HEK293T (cell line): Measurements from ENCODE around the gene ZSCAN20.

Source experiments
- CTCF ChIA-PET: fragments of 350-600 bp; formaldehyde crosslinking; extraction: SDS; loops from one replicate; lab custom pipeline; 2021; ENCODE audit warnings: antibody characterized with exemption, inconsistent platforms; lab: Yijun Ruan, JAX
- POLR2A ChIA-PET: fragments of 350-600 bp; formaldehyde crosslinking; extraction: SDS; loops from one replicate; lab custom pipeline; 2020; ENCODE audit warnings: antibody characterized with exemption, inconsistent platforms; lab: Yijun Ruan, JAX
- DNase-seq: peaks from one replicate; pipeline ENCODE4 v3.0.0; 2012; ENCODE audit warnings: mixed read lengths; ENCODE audit errors: extremely low spot score
- ARNT ChIP-seq: fragments of 450-650 bp; IDR thresholded peaks from 2 replicates; pipeline ENCODE4 v1.6.1; 2017; ENCODE audit warnings: mild to moderate bottlenecking
- BHLHE40 ChIP-seq: fragments of 450-650 bp; IDR thresholded peaks from 2 replicates; pipeline ENCODE4 v1.6.1; 2016; ENCODE audit warnings: mild to moderate bottlenecking, moderate library complexity, borderline replicate concordance
- CTBP1 ChIP-seq: fragments of 450-650 bp; IDR thresholded peaks from 2 replicates; pipeline ENCODE4 v1.6.1; 2016; ENCODE audit warnings: borderline replicate concordance
- ELF4 ChIP-seq: fragments of 450-650 bp; IDR thresholded peaks from 2 replicates; pipeline ENCODE4 v1.6.1; 2017; ENCODE audit warnings: antibody characterized with exemption
- FOXA1 ChIP-seq: fragments of 450-650 bp; IDR thresholded peaks from 2 replicates; pipeline ENCODE4 v1.6.1; 2016; ENCODE audit warnings: mild to moderate bottlenecking
- FOXK2 ChIP-seq: fragments of 450-650 bp; IDR thresholded peaks from 2 replicates; pipeline ENCODE4 v1.6.1; 2016; ENCODE audit warnings: mild to moderate bottlenecking
- FOXM1 ChIP-seq: fragments of 450-650 bp; IDR thresholded peaks from 2 replicates; pipeline ENCODE4 v1.6.1; 2017; ENCODE audit warnings: mild to moderate bottlenecking, borderline replicate concordance
- HDGF ChIP-seq: fragments of 450-650 bp; IDR thresholded peaks from 2 replicates; pipeline ENCODE4 v1.6.1; 2017; ENCODE audit warnings: antibody characterized with exemption, borderline replicate concordance
- L3MBTL2 ChIP-seq: fragments of 450-650 bp; conservative IDR thresholded peaks from 2 replicates; pipeline ENCODE4 v1.6.1; 2016; ENCODE audit warnings: mild to moderate bottlenecking
- LEF1 ChIP-seq: fragments of 450-650 bp; IDR thresholded peaks from 2 replicates; pipeline ENCODE4 v1.6.1; 2017; ENCODE audit warnings: mild to moderate bottlenecking, borderline replicate concordance
- NFRKB ChIP-seq: fragments of 450-650 bp; IDR thresholded peaks from 2 replicates; pipeline ENCODE4 v1.6.1; 2016; ENCODE audit warnings: mild to moderate bottlenecking, moderate library complexity
- PKNOX1 ChIP-seq: fragments of 450-650 bp; IDR thresholded peaks from 2 replicates; pipeline ENCODE4 v1.6.1; 2016
- SP1 ChIP-seq: fragments of 450-650 bp; IDR thresholded peaks from 2 replicates; pipeline ENCODE4 v1.6.1; 2017
- SUZ12 ChIP-seq: fragments of 450-650 bp; IDR thresholded peaks from 2 replicates; pipeline ENCODE4 v1.6.1; 2016; ENCODE audit warnings: mild to moderate bottlenecking
- TARDBP ChIP-seq: fragments of 450-650 bp; IDR thresholded peaks from 2 replicates; pipeline ENCODE4 v1.6.1; 2016
- ZNF384 ChIP-seq: fragments of 450-650 bp; IDR thresholded peaks from 2 replicates; pipeline ENCODE4 v1.6.1; 2016

Gene ZSCAN20

GRCh38 chr1:33497410-33497809 lies 25.0 kb downstream of the ZSCAN20 start:
- POLR2A ChIA-PET: interaction anchor here (1.2 kb wide), 1 partner anchor 8 kb away, joined by 3 read pairs; no protein-coding TSS in a partner anchor
- DNase-seq: no peak
- CTCF ChIA-PET: no interaction called here

GRCh38 chr1:33500547-33500946 lies 28.1 kb downstream of the ZSCAN20 start:
- ChIA-PET POLR2A (interaction anchor here (0.7 kb wide), 1 partner anchor 556 kb away, joined by 4 read pairs; no protein-coding TSS in a partner anchor), CTCF (interaction anchor here (0.7 kb wide), 2 partner anchors 112 to 318 kb away, joined by 4 to 6 read pairs; no protein-coding TSS in a partner anchor)
- DNase-seq: no peak
- no peak for TF ChIP-seq FOXK2
- no peak for TF ChIP-seq FOXA1
- no peak for TF ChIP-seq CTBP1
- no peak for TF ChIP-seq BHLHE40
- TF ChIP-seq LEF1: no peak
- no peak for TF ChIP-seq ARNT

More at GRCh38 chr1:33497410-33497809, 25.0 kb downstream of the ZSCAN20 start:
- TF ChIP-seq ZNF384 (no peak), CTBP1 (no peak), FOXK2 (no peak), PKNOX1 (no peak), ARNT (no peak)

- DNase-seq: no peak
- TF ChIP-seq TARDBP (no peak), PKNOX1 (no peak), FOXA1 (no peak), L3MBTL2 (no peak), FOXK2 (no peak), HDGF (no peak), ARNT (no peak), ELF4 (no peak), SUZ12 (no peak), NFRKB (no peak), LEF1 (no peak), CTBP1 (no peak), ZNF384 (no peak), FOXM1 (no peak), SP1 (no peak), BHLHE40 (no peak)
- CTCF ChIA-PET: no interaction called here
- POLR2A ChIA-PET: no interaction called here
Observed at GRCh38 chr1:33501309-33501708, 28.9 kb downstream of the ZSCAN20 start.

- ChIA-PET POLR2A (no interaction called here), CTCF (no interaction called here)
- DNase-seq: no peak
- no peak for TF ChIP-seq CTBP1
- no peak for TF ChIP-seq L3MBTL2
- no peak for TF ChIP-seq SP1
Observed at GRCh38 chr1:33501774-33502173, 29.3 kb downstream of the ZSCAN20 start.

GRCh38 chr1:33502726-33503125 lies 30.3 kb downstream of the ZSCAN20 start:
- POLR2A ChIA-PET: no interaction called here
- no peak for TF ChIP-seq ARNT
- TF ChIP-seq SP1: no peak
- TF ChIP-seq FOXA1: no peak
- no peak for TF ChIP-seq HDGF
- no peak for TF ChIP-seq SUZ12
- TF ChIP-seq CTBP1: no peak
- no peak for TF ChIP-seq PKNOX1
- no peak for TF ChIP-seq NFRKB
- TF ChIP-seq LEF1: no peak
- no peak for TF ChIP-seq FOXM1
- TF ChIP-seq FOXK2: no peak
- TF ChIP-seq L3MBTL2: no peak
- TF ChIP-seq TARDBP: no peak
- no peak for TF ChIP-seq BHLHE40
- TF ChIP-seq ZNF384: no peak
- TF ChIP-seq ELF4: no peak
- no peak for DNase-seq
- CTCF ChIA-PET: no interaction called here

GRCh38 chr1:33503506-33503905 lies 31.1 kb downstream of the ZSCAN20 start:
- no peak for TF ChIP-seq FOXM1
- no peak for TF ChIP-seq CTBP1
- no peak for TF ChIP-seq SUZ12
- no peak for TF ChIP-seq FOXK2
- TF ChIP-seq NFRKB: no peak
- no peak for TF ChIP-seq LEF1
- no peak for TF ChIP-seq ARNT
- TF ChIP-seq BHLHE40: no peak
- TF ChIP-seq FOXA1: no peak
- TF ChIP-seq HDGF: no peak
- no peak for TF ChIP-seq SP1
- no peak for TF ChIP-seq L3MBTL2
- no peak for TF ChIP-seq PKNOX1
- no peak for TF ChIP-seq TARDBP
- no peak for TF ChIP-seq ELF4
- no peak for TF ChIP-seq ZNF384
- ChIA-PET CTCF (no interaction called here), POLR2A (no interaction called here)
- no peak for DNase-seq
